Activated CD8-positive, alpha-beta memory T cell treated with anti-CD3 and anti-CD28 coated beads, Interleukin-2, amount 10 ng/mL, durations not matched to agents 7 days and 5 days (primary cell): ENCODE data around the gene CRACR2B. TPM values are rescaled to one million over a fixed set of nuclear protein-coding genes. Genes with fewer than 3 reads are reported as not detected.

Experiments used
- ATAC-seq: fragments of 150-1000 bp; cut with Tn5 transposase; one replicate; pipeline ENCODE4 v1.10.0; 2021; ENCODE audit warnings: moderate library complexity
- CTCF ChIA-PET: fragments of 350-600 bp; sonication (Branson Sonifier 250); formaldehyde crosslinking; loops from one replicate; lab custom pipeline; 2021; ENCODE audit warnings: antibody characterized with exemption; lab: Charles Lee
- DNase-seq: peaks from one replicate; pipeline ENCODE4 v3.0.0-alpha.2; 2020
- H3K27ac Mint-ChIP-seq: one replicate; pipeline ENCODE4 v1.8.0; 2021; ENCODE audit warnings: mild to moderate bottlenecking, mixed read lengths
- H3K27me3 Mint-ChIP-seq: one replicate; pipeline ENCODE4 v1.8.0; 2021; ENCODE audit warnings: mixed read lengths
- H3K36me3 Mint-ChIP-seq: one replicate; pipeline ENCODE4 v1.8.0; 2021; ENCODE audit warnings: mild to moderate bottlenecking, mixed read lengths
- H3K4me1 Mint-ChIP-seq: one replicate; pipeline ENCODE4 v1.8.0; 2021; ENCODE audit warnings: mixed read lengths
- H3K4me3 Mint-ChIP-seq: one replicate; pipeline ENCODE4 v1.8.0; 2021; ENCODE audit warnings: mild to moderate bottlenecking, moderate library complexity, mixed read lengths
- H3K9me3 Mint-ChIP-seq: one replicate; pipeline ENCODE4 v1.8.0; 2022; ENCODE audit warnings: low read depth, mixed read lengths
- total RNA-seq, 2 experiments: library from RNA; stranded (reverse); gene quantifications; one replicate each; pipeline ENCODE4 v1.2.3, GENCODE V29; 2021

The CRACR2B gene
- total RNA-seq, 2 experiments from 2014 or later: 11.3 to 14.1 TPM

DNA sequence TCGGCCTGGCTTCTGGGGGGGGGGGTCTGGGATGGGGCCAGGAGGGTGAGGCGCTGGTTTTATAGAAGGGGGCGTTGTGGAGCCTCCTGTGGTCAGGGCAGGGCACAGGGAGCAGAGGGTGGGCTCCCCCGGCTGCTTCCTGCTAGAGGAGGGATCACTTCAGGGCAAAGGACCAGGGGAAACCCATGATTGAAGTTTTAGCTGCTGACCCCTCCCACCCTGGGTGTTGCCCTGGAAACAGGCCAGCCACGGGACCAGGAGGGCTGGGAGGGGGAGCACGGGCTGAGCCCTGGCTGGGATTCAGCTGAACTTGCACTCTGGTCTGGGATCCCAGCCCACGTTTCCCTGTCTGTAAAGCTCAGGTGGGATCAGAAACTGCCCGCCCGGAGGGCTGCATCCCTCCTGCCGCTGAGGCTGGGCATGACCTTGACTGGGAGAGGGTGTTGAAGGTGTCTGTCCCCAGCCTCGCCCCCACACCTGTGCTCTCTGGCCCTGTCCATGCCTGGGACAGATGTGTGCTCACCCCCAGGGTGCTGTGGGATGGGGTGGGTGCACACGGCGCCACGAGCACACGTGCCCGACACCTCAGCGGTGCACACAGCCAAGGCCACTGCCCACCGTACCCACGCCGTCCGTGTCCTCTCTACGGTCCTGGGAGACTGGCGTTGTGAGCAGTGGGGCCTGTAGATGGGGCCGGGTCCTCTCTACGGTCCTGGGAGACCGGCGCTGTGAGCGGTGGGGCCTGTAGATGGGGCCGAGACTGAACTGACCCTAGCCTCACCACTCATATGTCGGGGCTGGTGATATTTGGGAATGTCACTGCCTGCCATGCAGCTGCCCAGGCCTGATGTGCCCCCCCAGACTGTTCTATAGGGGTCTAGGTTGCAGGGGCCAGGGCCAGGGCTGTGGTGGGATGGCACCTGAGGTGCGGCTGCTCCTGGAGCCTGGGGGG, 17.2 kb downstream of the CRACR2B start:
- DNase-seq (no peak), ATAC-seq (no peak)
- H3K36me3 Mint-ChIP-seq: peaks cover 6% of the 10 kb centered on the region
- H3K4me3 Mint-ChIP-seq: no peak overlapping the region
- H3K9me3 Mint-ChIP-seq: no peaks in the 10 kb centered on the region
- peaks cover 8% of the 10 kb centered on the region for H3K27me3 Mint-ChIP-seq
- H3K4me1 Mint-ChIP-seq: peaks cover 29% of the 10 kb centered on the region
- H3K27ac Mint-ChIP-seq: no peak overlapping the region
- CTCF ChIA-PET: no interaction called here

DNA sequence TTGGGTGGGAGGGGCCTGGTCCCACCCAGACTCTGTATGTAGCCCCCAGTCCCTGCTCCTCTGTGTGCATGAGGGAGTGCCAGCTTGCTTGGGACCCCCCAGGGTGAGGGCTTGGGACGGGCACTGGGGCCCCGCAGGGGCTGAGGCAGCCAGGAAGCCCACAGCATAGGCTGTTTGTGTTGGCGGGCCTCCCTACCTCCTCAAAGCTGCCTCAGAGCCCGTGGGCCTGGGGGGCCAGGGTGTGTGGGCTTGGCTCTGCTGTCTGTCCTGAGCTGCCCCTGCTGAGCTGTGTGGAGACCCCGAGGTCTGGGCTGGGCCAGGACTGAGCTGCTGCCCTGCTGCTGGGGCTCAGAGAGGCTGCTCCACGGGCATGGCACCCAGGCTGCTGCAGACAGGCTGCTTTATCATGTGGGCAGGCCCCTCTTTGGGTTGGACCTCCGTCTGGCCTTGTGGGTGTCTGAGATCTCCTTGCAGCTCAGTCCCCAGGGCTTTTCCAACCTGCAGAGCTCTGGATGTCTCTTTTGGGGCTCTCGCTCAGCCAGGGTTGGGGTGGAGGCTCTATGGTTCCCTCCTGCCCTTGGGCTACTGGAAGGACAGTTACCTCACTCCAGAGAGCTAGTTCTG, 18.3 kb downstream of the CRACR2B start:
- Mint-ChIP-seq H3K36me3 (no peaks in the 10 kb centered on the region), H3K4me1 (peaks cover 19% of the 10 kb centered on the region), H3K9me3 (no peaks in the 10 kb centered on the region), H3K27me3 (peaks cover 10% of the 10 kb centered on the region), H3K4me3 (no peak overlapping the region), H3K27ac (no peak overlapping the region)
- ATAC-seq (no peak), DNase-seq (no peak)
- CTCF ChIA-PET: interaction anchor here (1.5 kb wide), 1 partner anchor 205 kb away, joined by 8 read pairs; no protein-coding TSS in a partner anchor

DNA sequence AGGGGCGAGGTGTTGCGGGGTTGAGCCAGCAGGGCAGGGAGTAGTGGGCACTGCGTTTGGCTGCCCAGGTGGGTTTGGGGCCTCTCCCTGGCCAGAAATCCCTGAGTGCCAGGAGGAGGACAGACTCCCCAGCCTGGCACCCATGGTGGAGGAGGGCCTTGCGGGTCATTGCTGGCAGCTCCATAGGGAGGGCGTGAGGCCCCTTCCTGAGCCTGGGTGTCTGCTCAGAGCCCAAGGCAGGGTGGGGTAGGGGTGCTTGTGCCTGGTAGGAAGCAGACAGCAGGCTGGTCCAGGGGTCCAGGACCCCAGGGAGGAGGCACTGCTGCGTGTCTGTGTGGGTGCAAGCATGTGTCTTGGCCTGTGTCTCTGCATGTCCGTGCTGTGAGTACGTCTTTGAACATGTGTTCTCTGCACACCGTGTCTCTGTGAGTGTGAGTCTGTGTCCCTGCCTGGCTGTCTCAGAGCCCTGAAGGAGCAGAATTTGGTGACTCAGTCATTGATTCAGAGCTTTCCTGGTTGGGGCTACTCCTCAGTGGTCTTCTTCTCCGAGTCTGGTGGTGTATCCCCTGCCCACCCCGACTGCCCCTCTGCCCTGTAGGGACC, 18.9 kb downstream of the CRACR2B start:
- ATAC-seq (no peak), DNase-seq (no peak)
- no peak overlapping the region for H3K4me3 Mint-ChIP-seq
- CTCF ChIA-PET: interaction anchor here (1.0 to 2.7 kb wide), 5 partner anchors 9 to 728 kb away, joined by 3 to 13 read pairs (median 8); partner anchors contain the start of gene CD151
- peaks cover 14% of the 10 kb centered on the region for H3K4me1 Mint-ChIP-seq
- no peaks in the 10 kb centered on the region for H3K36me3 Mint-ChIP-seq
- peaks cover 13% of the 10 kb centered on the region for H3K27me3 Mint-ChIP-seq
- no peaks in the 10 kb centered on the region for H3K9me3 Mint-ChIP-seq
- no peak overlapping the region for H3K27ac Mint-ChIP-seq

DNA sequence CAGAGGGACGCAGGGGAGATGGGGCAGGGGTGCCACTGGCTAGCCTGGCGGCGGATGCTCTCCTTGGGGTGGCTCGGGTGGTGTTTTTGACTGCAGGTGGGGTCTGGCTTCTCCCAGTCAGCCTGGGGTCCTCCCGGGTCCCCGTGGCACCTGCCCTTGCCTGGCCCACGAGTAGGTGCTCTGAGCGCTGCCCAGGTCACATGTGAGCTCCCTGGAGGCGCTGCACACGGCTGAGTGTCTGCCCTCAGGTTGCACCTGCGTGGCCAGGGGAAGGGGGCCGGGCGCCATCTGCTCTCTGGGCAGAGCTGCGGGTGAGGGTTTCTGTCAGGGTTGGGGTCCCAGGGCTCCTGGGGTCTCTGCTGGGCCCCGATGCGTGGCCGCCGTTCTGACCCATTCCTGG, 20.2 kb downstream of the CRACR2B start:
- CTCF ChIA-PET: interaction anchor here (0.7 to 2.7 kb wide), 16 partner anchors 7 to 727 kb away, joined by 3 to 41 read pairs (median 4); partner anchors contain the start of genes CD151 and CHID1
- Mint-ChIP-seq H3K9me3 (no peaks in the 10 kb centered on the region), H3K36me3 (no peaks in the 10 kb centered on the region), H3K27ac (no peak overlapping the region), H3K4me3 (no peak overlapping the region), H3K27me3 (peaks cover 13% of the 10 kb centered on the region), H3K4me1 (peaks cover 14% of the 10 kb centered on the region)
- DNase-seq (no peak), ATAC-seq (no peak)

DNA sequence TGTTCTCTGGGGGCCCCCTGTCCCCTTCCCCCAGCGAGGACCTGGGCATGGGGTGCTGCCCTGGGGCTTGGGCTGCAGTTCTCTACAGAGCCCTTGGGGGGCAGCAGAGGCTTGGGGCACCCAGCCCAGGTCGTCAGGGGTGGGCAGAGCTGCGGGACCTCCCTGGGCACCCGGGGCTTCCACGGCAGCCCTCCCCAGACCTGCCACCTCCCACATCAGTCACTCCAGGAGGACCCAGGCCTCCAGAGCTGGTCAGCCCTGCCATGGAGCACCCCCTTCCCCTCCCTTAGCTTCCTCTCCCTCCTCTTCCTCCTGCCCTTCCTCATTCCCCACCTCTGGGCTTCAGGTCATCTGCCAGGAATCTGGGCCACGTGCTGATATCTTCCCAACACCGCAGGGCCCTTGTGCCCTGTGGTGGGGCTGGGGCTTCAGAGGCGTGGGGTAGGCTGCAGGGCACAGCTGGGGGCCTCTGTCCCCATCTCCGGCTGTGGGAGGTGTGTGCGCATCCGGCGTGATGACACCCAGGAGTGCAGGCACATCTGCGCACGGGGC, 20.7 kb downstream of the CRACR2B start:
- Mint-ChIP-seq H3K4me3 (no peak overlapping the region), H3K4me1 (peaks cover 13% of the 10 kb centered on the region), H3K27ac (no peak overlapping the region), H3K36me3 (no peaks in the 10 kb centered on the region), H3K9me3 (no peaks in the 10 kb centered on the region), H3K27me3 (peaks cover 13% of the 10 kb centered on the region)
- DNase-seq (peak; percentile 74), ATAC-seq (peak; percentile 81)
- CTCF ChIA-PET: interaction anchor here (0.7 to 2.7 kb wide), 17 partner anchors 8 to 726 kb away, joined by 3 to 41 read pairs (median 4); partner anchors contain the start of genes AP2A2, CD151 and CHID1

DNA sequence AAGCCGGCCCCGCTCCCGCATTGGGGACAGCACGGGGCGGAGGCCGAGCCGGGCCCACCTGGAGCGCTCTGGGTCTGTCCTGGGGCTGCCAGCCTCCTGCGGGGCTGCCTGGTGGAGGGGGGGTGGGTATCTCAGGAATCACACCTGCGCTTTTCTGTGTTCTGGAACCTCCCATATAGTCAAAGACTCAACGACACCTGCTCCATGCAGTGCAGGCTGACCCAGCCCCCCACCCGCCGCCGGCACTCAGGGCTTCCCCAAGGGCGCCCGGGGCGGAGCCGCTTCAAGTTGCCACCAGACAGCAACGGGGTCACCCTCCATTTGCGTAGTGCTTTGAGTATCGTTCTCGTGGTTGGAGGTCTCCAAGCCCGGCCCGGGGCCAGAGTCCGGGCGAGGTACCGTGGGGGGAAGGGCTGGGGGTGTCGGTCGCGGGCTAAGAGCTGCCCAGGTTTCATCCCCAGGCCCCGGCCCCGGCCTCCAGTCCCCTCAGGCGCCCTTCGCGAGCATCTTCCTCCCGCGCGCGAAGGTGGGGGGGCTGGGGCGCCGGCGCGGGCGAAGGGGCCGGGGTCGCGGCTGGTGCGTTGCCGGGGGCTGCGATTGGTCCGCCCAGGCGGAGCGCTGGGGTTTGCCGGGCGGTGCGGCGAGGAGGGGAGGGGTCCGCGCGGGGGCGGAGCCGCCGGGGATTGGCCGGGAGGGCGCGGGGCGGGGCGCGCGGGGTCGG, 21.5 kb downstream of the CRACR2B start:
- DNase-seq (no peak), ATAC-seq (peak; percentile 16)
- no peak overlapping the region for H3K4me3 Mint-ChIP-seq
- H3K36me3 Mint-ChIP-seq: no peaks in the 10 kb centered on the region
- H3K27ac Mint-ChIP-seq: no peak overlapping the region
- no peaks in the 10 kb centered on the region for H3K9me3 Mint-ChIP-seq
- CTCF ChIA-PET: interaction anchor here (0.7 to 2.7 kb wide), 13 partner anchors 14 to 725 kb away, joined by 3 to 41 read pairs (median 4); partner anchors contain the start of genes AP2A2 and CD151
- peaks cover 13% of the 10 kb centered on the region for H3K27me3 Mint-ChIP-seq
- peaks cover 5% of the 10 kb centered on the region for H3K4me1 Mint-ChIP-seq

DNA sequence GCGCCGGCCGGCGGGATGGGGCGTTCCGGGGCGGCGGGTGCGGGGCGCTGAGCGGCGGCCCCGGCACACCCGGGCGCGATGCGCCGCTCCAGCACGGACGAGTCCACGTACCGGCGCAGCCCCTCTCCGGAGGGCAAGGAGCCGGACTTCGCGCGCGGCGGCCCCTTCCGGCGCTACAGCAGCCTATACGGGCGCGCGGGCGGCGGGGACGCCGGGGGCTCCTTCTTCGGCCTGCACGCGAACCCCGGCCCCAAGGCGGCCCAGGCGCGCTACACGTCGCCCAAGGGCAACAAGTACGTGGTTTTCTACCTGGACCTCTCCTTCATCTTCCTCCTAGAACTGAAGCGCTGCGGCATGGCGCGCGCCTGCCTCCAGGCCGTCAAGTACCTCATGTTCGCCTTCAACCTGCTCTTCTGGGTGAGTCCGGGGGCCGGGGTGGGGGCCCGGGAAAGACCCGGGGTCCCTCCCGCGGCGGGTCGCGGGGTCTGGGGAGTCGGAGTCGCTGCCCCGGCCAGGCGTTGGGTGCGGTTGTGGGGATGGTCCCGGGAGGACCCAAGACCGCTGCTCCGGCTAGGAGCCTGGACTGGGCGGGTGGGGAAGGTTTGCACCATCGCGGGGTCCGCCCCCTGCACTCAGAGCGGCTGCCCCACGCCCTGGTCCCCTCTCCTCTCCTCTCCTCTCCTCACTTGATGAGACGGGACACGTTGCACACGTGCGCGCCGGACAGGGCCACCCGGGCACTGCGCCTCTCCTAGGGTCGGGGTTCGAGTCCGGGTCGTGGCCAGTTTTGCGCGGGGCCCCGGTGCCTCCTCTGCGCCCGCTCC, 22.4 kb downstream of the CRACR2B start:
- no peaks in the 10 kb centered on the region for H3K9me3 Mint-ChIP-seq
- no peak overlapping the region for H3K27ac Mint-ChIP-seq
- CTCF ChIA-PET: interaction anchor here (1.4 to 2.5 kb wide), 2 partner anchors 198 to 200 kb away, joined by 4 to 41 read pairs; no protein-coding TSS in a partner anchor
- H3K4me3 Mint-ChIP-seq: no peak overlapping the region
- H3K27me3 Mint-ChIP-seq: peaks cover 13% of the 10 kb centered on the region
- peaks cover 5% of the 10 kb centered on the region for H3K4me1 Mint-ChIP-seq
- DNase-seq: no peak
- no peaks in the 10 kb centered on the region for H3K36me3 Mint-ChIP-seq
- peak; percentile 7 for ATAC-seq

DNA sequence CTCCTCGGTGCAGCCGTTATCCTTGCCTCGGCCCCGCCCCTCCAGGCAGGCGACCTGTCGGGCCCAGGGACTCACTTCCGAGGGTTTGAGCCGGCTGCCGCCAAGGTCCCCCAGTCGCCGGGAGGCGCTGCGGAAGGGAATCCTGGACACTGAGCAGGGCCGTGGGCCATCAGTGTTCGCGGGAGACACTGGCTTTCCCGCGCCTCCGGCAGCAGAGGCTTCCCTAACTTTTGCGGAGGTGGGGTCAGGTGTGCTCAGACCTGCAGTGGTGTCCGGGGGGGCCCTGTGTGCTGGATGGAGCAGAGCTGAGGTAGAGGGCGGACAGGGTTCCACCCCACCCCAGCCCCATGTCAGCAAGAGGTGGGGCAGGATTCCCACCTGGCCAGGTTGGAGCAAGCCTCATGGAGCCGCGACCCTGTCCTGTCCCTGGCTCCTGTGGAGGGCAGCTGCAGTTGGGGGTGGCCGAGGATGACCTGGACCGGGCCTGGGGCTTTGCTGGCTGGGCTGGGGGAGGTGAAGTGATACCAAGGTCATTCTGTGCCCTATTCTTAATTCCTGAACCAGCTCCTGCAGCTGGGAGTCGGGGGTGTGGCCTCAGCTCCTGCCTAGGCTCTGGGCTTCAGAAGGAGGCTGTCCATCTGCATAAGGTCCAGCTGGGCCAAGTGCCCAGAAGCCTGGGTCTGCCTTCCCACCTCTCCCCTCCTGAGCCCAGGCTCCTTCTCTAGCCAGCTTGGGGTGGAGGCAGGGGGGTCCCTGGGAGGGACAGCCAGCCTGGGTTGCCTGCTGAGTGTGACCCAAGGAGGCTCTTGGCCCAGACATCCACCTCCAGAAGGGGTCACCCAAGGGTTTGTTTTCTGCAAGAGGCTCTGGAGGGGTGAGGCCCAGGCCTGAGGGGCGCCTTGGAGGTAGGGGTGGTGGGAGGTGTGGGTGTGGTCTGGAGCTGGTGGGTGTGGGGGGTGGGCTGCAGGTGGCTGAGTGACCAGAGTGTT, 23.4 kb downstream of the CRACR2B start:
- ATAC-seq: no peak
- H3K4me3 Mint-ChIP-seq: no peak overlapping the region
- no peaks in the 10 kb centered on the region for H3K9me3 Mint-ChIP-seq
- H3K27ac Mint-ChIP-seq: no peak overlapping the region
- no peaks in the 10 kb centered on the region for H3K36me3 Mint-ChIP-seq
- DNase-seq: no peak
- H3K27me3 Mint-ChIP-seq: peaks cover 13% of the 10 kb centered on the region
- CTCF ChIA-PET: interaction anchor here (1.0 to 1.3 kb wide), 2 partner anchors 88 to 199 kb away, joined by 3 to 6 read pairs; no protein-coding TSS in a partner anchor
- peaks cover 5% of the 10 kb centered on the region for H3K4me1 Mint-ChIP-seq

DNA sequence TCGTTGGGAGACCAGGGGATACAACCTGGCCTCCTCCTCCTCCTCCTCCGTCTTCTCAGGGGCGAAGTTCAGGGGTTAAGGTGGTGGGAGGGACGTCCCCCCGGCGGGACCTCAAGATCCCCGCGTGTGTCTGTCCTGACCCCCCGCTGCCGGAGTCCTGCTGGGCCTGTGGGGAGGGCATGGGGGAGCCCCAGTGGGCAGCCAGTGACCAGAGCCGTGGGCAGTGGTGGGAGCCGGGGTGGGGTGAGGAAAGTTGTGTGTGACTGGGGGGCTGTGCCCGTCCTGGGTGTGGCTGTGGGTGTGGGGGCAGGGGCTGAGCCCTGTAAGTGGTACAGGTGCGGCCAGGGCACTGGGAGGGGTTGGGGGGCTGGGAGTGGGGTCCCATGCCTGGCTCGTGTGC, 25.0 kb downstream of the CRACR2B start:
- H3K27ac Mint-ChIP-seq: no peak overlapping the region
- peaks cover 13% of the 10 kb centered on the region for H3K27me3 Mint-ChIP-seq
- ATAC-seq (no peak), DNase-seq (no peak)
- no peaks in the 10 kb centered on the region for H3K9me3 Mint-ChIP-seq
- no peak overlapping the region for H3K4me3 Mint-ChIP-seq
- CTCF ChIA-PET: no interaction called here
- peaks cover 5% of the 10 kb centered on the region for H3K4me1 Mint-ChIP-seq
- H3K36me3 Mint-ChIP-seq: no peaks in the 10 kb centered on the region

DNA sequence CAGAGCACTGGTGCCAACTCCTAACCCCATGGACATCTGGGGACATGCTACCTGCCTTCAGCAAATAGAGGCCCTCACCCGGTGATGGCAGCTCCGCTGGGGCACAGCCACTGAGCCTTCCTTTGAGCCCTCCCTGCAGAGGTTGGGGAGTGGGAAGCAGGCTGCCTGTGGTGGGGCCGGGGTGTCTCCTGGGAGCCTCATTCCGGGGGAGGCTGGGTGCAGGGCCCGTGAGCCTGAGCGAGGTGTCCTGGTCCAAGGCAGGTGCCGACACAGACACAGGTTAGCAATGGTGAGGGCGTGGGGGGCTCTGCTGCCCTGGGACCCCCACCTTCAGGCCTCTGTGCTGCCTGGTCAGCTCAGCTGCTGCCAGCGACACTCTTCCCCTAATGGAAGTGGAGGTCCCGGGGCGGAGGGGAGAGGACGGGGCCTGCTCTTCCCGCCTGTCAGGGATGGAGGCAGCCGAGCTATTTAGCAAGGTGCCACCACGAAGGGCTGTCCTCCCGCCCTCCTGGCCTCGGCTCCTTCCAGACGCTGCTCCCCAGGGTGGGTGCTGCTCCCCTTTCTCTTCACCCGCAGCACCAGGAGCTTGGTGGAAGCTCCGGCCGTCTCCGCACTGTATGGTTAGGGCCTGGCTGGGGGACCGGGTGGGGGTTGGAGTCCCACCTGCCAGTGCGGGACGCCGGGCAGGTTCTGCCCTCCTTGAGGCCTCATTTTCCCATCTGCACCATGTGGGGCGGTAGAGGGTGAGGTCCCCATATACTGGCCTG, 26.1 kb downstream of the CRACR2B start:
- no peak for DNase-seq
- Mint-ChIP-seq H3K27me3 (peaks cover 8% of the 10 kb centered on the region), H3K27ac (no peak overlapping the region), H3K4me3 (no peak overlapping the region), H3K36me3 (no peaks in the 10 kb centered on the region), H3K4me1 (no peaks in the 10 kb centered on the region), H3K9me3 (no peaks in the 10 kb centered on the region)
- ATAC-seq: no peak
- CTCF ChIA-PET: no interaction called here
